ENCODE measurements around the gene ZNF680.

DNA sequence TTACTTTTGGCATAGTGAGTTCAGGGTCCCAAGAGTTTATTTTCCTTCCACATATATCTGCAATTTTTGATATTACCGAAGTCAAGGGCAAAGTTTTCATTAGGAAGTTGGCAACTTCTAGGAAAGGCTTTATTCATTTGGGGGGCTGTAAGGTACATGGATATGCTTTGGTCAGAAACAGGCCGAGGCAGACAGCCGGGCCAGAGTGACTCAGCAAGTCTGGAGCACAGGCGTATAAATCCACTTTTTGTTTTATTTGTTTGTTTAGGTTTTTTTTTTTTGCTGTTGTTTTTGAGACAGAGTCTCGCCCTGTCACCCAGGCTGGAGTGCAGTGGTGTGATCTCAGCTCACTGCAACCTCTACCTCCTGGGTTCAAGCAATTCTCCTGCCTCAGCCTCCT lies 3.7 kb downstream of the ZNF680 start:
- TF ChIP-seq EZH2 (IDR thresholded peaks at IDR 0.05; ENCODE audit: insufficient read depth, low read length), result no peak
- TF ChIP-seq, protein P1, sequence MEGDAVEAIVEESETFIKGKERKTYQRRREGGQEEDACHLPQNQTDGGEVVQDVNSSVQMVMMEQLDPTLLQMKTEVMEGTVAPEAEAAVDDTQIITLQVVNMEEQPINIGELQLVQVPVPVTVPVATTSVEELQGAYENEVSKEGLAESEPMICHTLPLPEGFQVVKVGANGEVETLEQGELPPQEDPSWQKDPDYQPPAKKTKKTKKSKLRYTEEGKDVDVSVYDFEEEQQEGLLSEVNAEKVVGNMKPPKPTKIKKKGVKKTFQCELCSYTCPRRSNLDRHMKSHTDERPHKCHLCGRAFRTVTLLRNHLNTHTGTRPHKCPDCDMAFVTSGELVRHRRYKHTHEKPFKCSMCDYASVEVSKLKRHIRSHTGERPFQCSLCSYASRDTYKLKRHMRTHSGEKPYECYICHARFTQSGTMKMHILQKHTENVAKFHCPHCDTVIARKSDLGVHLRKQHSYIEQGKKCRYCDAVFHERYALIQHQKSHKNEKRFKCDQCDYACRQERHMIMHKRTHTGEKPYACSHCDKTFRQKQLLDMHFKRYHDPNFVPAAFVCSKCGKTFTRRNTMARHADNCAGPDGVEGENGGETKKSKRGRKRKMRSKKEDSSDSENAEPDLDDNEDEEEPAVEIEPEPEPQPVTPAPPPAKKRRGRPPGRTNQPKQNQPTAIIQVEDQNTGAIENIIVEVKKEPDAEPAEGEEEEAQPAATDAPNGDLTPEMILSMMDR (IDR thresholded peaks at IDR 0.05; ENCODE audit: insufficient read depth, low read depth, low read length), result no peak

Measured in astrocyte (in vitro differentiated cells and primary cell).